UCSD-AML1 (cell line): ENCODE results near the gene RAI1.
"Not testable (repeated sequence)": the region's sequence is repeated elsewhere in the genome, so short reads cannot be mapped to it uniquely, and the experiment has no call there.

Source experiments
- DNase-seq: peaks from one replicate; lab custom pipeline; 2025; ENCODE audit not compliant: unreplicated experiment; lab: John Stamatoyannopoulos, UW

The RAI1 gene

DNA sequence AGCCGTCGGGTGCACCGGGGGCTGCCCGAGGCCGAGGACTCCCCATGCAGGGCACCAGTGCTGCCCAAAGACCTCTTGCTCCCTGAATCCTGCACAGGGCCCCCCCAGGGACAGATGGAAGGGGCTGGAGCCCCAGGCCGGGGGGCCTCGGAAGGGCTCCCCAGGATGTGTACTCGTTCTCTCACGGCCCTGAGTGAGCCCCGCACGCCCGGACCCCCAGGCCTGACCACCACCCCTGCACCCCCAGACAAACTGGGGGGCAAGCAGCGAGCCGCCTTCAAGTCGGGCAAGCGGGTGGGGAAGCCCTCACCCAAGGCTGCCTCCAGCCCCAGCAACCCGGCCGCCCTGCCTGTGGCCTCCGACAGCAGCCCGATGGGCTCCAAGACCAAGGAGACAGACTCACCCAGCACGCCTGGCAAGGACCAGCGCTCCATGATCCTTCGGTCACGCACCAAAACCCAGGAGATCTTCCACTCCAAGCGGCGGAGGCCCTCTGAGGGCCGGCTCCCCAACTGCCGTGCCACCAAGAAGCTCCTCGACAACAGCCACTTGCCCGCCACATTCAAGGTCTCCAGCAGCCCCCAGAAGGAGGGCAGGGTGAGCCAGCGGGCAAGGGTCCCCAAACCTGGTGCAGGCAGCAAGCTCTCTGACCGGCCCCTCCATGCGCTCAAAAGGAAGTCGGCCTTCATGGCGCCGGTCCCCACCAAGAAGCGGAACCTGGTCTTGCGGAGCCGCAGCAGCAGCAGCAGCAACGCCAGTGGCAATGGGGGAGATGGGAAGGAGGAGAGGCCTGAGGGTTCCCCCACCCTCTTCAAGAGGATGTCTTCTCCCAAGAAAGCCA, 114.9 kb downstream of the RAI1 start:
- no peak for DNase-seq

DNA sequence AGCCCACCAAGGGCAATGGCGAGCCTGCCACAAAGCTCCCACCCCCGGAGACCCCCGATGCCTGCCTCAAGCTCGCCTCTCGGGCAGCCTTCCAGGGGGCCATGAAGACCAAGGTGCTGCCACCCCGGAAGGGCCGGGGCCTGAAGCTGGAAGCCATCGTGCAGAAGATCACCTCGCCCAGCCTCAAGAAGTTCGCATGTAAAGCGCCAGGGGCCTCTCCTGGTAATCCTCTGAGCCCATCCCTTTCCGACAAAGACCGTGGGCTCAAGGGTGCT, 115.5 kb downstream of the RAI1 start:
- no peak for DNase-seq

DNA sequence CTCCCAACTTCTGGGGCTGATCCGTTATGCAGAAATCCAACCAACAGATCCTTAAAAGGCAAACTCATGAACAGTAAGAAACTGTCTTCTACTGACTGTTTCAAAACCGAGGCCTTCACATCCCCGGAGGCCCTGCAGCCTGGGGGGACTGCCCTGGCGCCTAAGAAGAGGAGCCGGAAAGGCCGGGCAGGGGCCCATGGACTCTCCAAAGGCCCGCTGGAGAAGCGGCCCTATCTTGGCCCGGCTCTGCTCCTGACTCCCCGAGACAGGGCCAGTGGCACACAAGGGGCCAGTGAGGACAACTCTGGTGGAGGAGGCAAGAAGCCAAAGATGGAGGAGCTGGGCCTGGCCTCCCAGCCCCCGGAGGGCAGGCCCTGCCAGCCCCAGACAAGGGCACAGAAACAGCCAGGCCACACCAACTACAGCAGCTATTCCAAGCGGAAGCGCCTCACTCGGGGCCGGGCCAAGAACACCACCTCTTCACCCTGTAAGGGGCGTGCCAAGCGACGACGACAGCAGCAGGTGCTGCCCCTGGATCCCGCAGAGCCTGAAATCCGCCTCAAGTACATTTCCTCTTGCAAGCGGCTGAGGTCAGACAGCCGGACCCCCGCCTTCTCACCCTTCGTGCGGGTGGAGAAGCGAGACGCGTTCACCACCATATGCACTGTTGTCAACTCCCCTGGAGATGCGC, 116.0 kb downstream of the RAI1 start:
- DNase-seq: no peak

DNA sequence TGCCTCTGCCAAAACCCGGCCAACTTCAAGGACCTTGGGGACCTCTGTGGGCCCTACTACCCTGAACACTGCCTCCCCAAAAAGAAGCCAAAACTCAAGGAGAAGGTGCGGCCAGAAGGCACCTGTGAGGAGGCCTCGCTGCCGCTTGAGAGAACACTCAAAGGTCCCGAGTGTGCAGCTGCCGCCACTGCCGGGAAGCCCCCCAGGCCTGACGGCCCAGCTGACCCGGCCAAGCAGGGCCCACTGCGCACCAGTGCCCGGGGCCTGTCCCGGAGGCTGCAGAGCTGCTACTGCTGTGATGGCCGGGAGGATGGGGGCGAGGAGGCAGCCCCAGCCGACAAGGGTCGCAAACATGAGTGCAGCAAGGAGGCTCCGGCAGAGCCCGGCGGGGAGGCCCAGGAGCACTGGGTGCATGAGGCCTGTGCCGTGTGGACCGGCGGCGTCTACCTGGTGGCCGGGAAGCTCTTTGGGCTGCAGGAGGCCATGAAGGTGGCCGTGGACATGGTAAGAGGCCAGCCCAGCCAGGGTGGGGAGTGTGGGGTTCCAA, 116.8 kb downstream of the RAI1 start:
- no peak for DNase-seq

DNA sequence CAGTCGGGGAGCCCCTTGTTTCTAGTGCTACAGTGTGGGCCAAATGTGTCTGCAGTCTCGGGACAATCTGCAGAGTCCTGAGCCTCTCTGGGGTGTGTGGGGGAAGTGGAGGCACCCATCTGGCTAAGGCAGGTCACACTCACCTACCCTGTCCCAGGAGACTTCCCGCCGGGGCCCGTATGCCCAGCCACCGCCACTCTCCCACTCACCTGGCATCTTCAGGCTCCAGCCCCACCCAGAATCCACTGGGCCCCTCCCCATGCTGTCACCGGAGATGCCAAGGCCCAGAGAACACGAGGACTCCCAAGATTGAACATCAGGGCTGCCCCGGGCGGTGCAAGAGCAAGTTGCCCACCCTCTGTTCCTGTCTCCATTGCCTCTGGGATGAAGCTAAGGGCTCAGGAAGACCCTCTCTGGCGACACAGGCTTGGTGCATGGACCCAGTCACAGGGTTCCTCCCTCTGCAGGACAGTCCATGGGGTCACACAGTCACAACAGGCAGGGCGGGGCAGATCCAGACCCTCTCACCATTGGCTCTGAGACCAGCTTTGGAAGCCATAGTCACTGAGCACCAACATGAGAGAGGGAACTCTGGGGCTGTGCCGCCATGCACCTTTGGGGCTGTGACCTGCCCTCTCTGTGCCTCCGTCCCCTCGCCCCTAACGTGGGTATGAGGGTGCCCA, 117.5 kb downstream of the RAI1 start:
- no peak for DNase-seq

DNA sequence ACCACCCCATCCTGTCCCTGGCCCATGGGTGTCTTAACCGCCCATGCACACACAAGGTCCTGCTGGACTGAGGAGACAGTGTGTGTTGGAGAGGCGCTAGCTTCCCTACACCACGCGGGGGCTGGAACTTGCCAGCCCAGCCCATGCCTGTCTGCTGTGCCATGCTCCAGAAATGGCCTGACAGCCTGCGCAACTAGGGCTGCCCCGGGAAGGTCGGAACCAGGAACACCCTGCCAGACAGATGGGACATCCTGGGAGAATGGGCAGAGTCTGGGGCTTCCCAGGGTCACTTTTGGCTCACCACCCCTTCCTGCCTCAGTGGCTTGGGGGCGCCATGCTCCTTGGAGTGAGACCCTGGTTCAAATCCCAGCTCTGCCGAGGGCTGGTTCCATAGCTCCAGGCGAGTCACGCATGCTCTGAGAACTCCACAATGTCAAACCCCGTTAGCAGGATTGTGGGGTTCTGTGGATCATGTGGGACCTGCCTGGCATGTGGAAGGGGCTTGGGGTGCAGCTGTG, 119.3 kb downstream of the RAI1 start:
- no peak for DNase-seq

DNA sequence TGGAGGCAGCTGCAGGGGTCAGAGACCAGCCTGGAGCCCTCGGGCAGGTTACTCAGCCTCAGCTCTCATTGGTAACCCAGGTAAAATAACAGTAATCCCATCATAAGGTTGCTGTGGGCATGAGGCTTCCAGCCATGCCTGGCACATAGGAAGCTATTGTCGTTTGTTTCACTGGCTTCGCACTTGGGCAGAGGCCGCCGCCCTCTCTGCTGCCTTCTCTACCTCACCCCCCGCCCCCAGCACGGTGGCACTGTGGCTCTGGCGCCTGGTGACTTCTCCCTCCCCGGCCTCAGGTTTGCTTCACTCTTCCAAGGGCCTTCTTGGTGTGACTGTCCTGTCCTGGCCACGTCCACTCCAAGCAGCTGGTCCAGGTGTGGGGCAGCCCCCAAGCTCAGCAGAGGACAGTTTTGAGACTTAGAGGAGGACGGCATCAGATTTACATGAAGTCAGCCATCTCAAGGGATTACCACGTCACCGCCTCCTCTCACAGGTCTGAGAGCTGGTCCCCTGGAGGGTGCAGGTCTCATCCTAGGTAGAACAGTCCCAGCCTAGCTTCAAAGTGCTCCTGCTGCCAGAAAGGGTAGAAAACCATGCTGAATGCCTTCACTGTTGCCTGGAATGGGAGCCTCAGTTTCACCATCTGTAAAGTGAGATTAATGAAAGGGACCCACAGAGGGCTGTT, 120.7 kb downstream of the RAI1 start:
- DNase-seq: no peak

DNA sequence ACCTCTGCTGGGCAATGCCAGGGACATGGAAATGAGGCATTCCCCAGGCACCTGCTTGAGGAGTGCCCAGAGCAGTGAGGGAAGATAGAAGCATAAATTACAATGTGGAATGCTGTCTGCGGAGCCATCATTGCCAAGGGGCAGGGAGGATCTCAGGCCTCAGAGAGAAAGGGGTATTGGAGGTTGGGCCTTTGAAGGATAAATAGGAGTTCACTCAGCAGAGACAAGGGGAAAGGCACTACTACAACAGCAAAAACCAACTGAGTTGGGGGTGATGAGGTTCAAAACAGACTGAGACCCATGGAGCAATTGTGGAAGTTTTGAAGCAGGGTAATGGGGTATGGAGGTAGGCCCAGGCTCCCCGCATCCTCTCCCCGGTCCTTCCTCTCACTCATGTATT, 122.7 kb downstream of the RAI1 start:
- DNase-seq: no peak

DNA sequence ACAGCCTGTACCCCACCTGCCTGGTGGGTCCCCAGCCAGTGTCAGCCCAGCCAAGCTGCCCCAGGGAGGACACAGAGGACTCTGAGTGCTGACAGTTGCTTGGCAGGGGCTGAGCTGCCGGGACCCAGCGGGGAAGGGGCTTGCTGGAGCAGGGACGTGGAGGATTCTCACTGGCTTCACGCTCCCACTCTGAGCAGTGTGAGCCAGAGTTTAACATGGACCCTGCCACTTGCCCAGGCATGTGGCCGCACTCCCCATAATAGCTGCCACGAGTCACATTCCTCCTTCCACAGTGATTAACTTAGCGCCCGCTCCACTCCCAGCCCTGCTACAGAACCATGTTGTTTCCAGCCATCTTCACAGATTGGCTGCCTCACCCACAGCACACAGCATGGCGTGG, 124.3 kb downstream of the RAI1 start:
- no peak for DNase-seq

DNA sequence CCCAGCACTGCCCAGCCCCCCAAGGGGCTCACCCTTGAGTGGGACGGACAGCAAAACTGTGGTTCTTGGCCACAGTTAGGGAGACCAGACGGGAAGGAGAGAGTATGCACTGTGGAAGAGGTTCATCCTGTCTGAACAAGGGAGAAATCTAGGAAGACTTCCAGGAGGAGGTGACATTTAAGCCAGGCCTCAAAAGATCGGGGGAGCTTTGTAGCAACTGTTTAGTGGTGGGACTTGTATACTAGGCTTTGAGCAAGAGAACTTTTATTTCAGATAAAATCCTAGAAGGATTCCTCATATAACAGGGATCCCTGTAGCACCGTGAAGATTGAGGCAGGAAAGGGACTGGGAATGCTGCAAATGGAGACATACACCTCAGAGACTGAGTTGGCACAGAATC, 124.8 kb downstream of the RAI1 start:
- DNase-seq: no peak

DNA sequence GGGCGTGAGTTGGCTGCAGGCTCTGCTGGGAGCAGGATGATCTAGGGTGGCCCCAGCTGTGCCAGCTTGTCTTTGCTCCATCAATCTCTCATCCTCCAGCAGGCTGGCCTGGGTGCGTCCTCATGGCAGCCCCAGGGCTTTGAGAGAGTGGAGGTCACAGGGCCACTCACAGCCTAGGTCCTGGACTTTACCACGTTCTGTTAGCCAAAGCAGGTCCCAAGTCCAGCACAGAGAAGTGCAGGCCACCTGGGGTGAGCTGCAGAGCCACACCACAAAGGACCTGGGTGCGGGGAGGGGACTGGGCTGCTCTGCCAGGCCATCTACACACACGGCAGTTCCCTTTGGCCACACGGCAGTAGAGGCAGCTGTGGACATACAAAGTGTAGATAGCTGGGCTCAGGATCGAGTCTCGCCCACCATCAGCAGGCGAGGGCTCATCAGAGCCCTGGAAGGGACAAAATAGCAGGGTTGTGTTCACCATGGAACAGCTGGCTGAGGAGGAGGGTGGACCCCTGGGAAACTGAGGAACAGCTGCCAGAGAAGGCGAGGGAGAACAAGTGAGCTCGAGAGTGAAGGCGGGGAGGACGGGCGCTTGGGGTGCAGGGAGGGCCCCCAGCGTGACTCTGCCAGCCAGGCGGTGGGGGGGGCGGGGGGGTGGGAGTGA, 125.5 kb downstream of the RAI1 start:
- DNase-seq: no peak

DNA sequence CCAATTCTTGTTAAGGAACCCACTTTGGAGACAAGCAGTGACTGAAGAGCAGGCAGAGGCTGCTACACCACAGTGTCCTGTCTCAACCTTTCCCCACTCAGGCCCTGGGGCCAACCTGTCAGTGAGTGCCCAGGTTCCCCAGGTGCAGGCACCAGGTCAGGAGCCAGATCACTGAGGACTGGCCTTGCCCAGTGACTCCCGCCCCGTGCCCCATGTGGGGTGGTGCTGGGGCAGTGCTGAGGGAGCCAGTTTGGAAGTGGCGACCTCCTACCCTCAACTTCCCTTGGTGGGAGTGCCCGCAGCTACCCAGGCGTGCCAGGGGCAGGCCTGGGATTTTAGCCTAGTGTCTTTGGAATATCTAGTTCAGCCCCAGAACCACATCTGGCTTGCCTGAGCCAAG, 126.2 kb downstream of the RAI1 start:
- no peak for DNase-seq

DNA sequence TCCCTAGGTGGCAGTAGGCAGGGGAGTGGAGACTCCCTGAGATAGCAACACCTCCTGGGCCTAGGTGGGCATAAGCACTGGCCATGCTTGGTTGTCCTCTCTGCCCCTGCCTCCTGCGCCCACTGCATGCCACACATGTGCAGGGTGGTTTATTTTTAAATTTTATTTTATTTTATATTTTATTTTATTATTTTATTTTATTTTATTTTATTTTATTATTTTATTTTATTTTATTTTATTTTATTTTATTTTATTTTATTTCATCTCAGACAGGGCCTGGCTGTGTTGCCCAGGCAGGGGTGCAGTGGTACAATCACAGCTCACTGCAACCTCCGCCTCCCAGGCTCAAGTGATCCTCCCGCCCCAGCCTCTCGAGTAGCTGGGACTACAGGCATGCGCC, 126.9 kb downstream of the RAI1 start:
- not testable (repeated sequence) for DNase-seq

DNA sequence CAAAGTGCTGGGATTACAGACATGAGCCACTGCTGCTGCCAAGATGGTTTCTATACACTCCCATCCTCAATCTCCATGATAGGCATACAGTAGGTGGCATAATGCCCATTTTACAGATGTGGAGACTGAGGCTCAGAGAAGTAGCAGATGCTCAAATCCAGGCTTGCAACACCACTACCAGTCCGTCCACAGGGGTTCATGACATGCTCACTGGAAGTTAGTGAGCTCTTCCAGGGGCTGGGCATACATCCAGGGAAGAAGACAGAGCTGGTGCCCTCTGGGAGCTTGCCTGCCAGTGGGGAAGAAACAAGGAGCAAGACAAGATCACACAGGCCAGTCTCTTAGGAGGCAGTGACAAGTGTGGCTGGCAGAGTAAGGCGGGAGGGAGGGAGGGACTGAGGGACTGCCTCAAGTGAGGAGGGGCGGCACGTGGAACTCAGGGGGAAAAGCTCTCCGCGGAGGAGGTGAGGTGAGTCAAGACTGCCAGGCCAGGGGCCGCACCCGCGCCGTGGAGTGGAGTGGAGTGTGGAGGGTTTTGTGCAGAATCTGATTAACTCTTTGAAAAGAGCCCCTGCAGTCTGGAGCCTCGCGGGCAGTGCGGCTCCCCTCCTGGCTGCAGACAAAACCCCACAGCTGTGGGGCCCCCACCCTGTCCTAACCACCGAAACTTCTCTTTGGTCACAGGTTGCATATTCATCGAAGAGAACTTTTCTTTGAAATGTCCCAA, 127.6 kb downstream of the RAI1 start:
- no peak for DNase-seq

DNA sequence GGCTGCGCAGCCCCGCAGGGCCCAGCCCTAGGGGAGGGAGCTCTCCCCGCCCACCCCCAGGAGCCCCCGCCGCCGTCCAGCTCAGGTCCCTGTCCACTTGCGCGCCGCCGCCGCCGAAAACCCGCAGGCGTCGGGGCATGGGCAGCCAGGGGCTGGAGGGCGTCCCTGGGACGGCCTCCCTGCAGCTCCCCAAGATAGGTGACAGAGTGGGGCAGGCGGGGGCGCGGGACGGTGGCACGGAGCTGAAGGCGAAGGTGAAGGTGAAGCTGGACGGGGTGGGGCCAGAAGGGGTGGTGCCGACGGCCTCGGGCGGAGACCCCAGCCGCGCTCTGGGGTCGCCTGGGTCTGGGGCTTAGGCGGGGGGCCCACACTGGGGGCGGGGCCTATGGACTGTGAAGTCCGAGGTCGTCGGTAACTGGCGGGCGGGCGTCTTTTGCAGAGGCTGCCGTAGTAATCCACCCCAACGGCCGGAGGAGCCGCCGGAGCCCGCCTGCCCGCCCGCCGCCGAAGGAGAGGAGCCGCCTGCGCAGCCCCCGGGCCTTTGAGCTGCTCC, 128.3 kb downstream of the RAI1 start:
- no peak for DNase-seq

DNA sequence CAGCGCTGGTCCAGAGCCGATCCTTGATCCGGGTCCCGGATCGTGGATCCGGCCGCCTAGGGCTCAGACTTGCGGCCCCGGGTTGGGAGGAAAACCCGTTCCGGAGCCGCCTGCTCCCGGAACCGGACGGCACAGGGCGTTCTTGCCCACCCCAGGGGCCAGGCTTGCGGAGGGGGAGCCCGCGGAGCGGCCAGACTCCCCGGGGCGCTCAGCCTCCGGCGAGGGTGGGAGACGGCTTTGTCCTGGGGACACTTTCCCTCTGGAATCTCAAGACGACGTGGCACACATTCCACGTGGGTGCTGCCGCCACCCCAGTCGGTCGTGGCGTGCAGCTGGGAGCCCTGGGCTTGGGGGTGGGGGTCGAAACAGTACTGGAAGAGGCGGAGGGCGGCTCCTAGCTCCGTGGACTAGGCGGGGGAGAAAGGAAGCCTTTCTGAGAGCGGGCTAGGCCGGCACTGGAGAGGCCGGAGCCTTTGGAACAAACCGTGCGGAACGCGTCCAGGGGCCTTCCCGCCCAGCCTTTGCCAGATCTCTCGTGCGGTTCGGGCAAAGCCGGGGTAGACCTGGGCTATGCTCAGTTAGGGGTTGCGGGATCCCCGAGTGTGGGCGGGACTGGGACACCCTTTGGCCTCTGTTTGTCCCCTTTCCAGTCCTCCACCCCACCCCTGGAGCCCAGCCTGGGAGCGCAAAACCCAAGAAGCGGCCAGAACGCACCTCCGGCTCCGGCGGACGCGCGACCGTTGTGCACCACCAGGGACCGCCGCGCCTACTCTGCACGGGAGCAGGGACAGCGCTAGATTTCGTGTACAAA, 129.0 kb downstream of the RAI1 start:
- no peak for DNase-seq

DNA sequence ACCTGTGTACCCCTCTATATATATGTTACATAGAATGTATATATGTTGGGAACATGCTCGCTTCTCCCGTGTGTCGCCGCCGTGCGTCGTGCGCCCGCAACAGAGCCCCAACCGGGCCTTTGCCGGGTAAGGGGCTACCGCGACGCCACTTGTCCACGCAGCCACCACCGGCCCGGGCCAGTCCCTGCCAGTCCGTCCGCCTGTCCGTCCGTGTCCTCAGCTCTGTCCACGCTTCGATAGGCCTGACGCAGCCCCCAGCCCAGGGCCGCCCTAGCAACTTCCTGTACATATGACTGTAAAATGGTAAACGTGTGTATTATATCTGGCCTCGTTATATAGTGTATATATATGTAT, 129.6 kb downstream of the RAI1 start:
- no peak for DNase-seq

DNA sequence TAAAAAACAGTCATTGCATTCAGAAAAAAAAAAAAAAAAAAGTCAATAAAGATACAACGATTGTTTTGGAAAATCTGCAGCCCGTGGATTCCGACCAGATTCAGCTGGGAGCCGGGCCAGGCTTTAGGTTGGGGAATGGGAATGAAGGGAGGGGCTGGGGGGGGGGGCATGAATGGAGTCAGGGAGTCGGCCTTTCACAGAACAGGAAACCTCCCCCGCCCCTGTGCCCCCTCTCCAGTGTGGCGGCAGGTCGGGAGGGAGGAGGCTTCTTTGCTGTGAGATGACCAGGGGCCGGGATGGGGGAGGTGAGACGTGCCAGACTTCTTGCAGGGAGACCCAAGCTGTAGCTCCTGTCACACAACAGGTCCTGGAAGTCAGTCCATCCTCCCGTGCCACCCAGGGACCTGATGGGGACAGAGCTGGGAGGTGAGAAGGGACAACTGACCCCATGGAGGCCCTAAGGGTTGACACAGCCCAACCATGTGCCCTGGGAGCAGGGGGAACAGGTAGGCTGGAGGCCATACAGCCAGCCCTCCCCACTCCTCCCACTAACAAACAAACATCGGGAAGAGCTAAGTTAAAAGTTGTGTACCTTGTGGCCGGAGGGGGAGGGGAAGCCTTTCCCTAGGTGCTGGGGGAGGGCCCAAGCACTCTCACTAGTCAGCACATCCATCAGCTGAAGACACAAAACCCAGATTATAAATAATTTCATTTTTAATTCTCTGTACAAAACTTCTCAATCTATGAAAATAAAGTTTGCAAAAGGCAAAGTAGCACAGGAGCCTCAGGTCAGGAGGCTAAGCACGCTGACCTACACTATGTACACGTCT, 130.3 kb downstream of the RAI1 start:
- DNase-seq: no peak
